Astrocyte (in vitro differentiated cells and primary cell): ENCODE measurements around the gene GARIN5B.

Experiments used
- CTCF ChIP-seq: IDR thresholded peaks from 2 replicates; pipeline ENCODE4 v1.5.1; 2011; ENCODE audit warnings: low read depth, mild to moderate bottlenecking, inconsistent platforms, low read length, moderate library complexity; ENCODE audit not compliant: insufficient read depth
- EZH2 ChIP-seq: IDR thresholded peaks from 2 replicates; pipeline ENCODE4 v1.6.1; 2012; ENCODE audit warnings: mild to moderate bottlenecking, low read length, inconsistent platforms; ENCODE audit not compliant: insufficient read depth

GRCh38 chr19:55345101-55345817 lies 17.8 kb downstream of the GARIN5B start:
- TF ChIP-seq EZH2 (no peak), CTCF (no peak)
